ENCODE results near the gene SERINC3. TPM values are rescaled to one million over a fixed set of nuclear protein-coding genes. Genes with fewer than 3 reads are reported as not detected.

The SERINC3 gene
- total RNA-seq, 1 donor from 2014 or later: 47.1 TPM

DNA sequence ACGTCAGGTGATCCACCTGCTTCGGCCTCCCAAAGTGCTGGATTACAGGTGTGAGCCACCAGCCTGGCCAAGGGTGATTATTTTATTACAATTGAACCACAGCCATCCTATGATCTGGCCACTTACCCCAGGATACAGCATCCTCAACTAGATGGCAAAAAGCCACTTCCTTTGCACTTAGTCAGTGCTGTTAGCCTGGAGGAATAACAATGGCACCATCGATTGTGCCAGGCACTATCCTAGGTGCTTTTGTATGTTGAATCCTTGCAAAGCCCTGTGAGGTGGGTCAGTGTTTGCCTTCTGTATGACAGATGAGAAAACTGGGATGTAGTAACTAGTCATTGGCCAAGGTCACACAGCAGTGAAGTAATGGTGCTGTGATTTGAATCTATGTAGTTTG lies 57.4 kb downstream of the SERINC3 start:
- TF ChIP-seq CTCF (conservative IDR thresholded peaks at IDR 0.05): no peak
- no peaks in the 10 kb centered on the region for H3K9me3 Mint-ChIP-seq
- H3K4me1 Mint-ChIP-seq (ENCODE audit: unreplicated experiment): no peaks in the 10 kb centered on the region
- H3K4me3 Mint-ChIP-seq: no peak overlapping the region
- H3K27me3 Mint-ChIP-seq: no peaks in the 10 kb centered on the region
- H3K27ac Mint-ChIP-seq: no peak overlapping the region
- no peaks in the 10 kb centered on the region for H3K36me3 Mint-ChIP-seq
- no peak for DNase-seq (ENCODE audit: extremely low spot score, unreplicated experiment)

GRCh38 chr20:44463466-44463865 lies 58.4 kb downstream of the SERINC3 start:
- H3K9me3 Mint-ChIP-seq: no peaks in the 10 kb centered on the region
- no peak for DNase-seq (ENCODE audit: extremely low spot score, unreplicated experiment)
- no peaks in the 10 kb centered on the region for H3K36me3 Mint-ChIP-seq
- no peaks in the 10 kb centered on the region for H3K4me1 Mint-ChIP-seq (ENCODE audit: unreplicated experiment)
- no peaks in the 10 kb centered on the region for H3K27me3 Mint-ChIP-seq
- no peak for TF ChIP-seq CTCF (conservative IDR thresholded peaks at IDR 0.05)
- no peak overlapping the region for H3K4me3 Mint-ChIP-seq
- no peak overlapping the region for H3K27ac Mint-ChIP-seq

GRCh38 chr20:44461803-44462174 lies 60.1 kb downstream of the SERINC3 start:
- Mint-ChIP-seq H3K9me3 (no peaks in the 10 kb centered on the region), H3K4me3 (no peak overlapping the region), H3K27ac (no peak overlapping the region), H3K4me1 (ENCODE audit: unreplicated experiment) (no peaks in the 10 kb centered on the region), H3K27me3 (no peaks in the 10 kb centered on the region), H3K36me3 (no peaks in the 10 kb centered on the region)
- no peak for TF ChIP-seq CTCF (conservative IDR thresholded peaks at IDR 0.05)
- DNase-seq (ENCODE audit: extremely low spot score, unreplicated experiment): no peak

GRCh38 chr20:44461142-44461802 lies 60.6 kb downstream of the SERINC3 start:
- no peak for TF ChIP-seq CTCF (conservative IDR thresholded peaks at IDR 0.05)
- no peaks in the 10 kb centered on the region for H3K4me1 Mint-ChIP-seq (ENCODE audit: unreplicated experiment)
- DNase-seq (ENCODE audit: extremely low spot score, unreplicated experiment): no peak

DNA sequence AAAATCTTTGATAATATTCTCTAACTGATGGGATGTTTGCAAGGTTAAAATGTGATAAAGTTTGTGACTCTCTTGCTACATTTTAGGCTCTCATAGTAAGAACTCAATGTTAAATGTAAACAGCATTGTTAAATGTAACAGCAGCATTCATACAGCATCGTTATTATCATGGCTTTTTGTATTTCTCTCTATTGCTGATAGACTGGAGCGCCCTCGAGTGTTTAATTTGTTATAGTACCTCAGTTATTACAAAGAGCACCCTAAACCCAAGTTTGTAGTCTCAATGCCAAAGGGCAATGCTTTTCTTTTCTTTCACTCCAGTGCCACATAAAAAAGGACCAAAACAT lies 61.1 kb downstream of the SERINC3 start:
- H3K4me3 Mint-ChIP-seq: no peak overlapping the region
- no peaks in the 10 kb centered on the region for H3K9me3 Mint-ChIP-seq
- peak; percentile 57 for TF ChIP-seq CTCF (conservative IDR thresholded peaks at IDR 0.05)
- H3K4me1 Mint-ChIP-seq (ENCODE audit: unreplicated experiment): no peaks in the 10 kb centered on the region
- H3K27me3 Mint-ChIP-seq: no peaks in the 10 kb centered on the region
- H3K36me3 Mint-ChIP-seq: no peaks in the 10 kb centered on the region
- DNase-seq (ENCODE audit: extremely low spot score, unreplicated experiment): no peak
- H3K27ac Mint-ChIP-seq: peak overlapping the region; percentile 28

More at GRCh38 chr20:44461142-44461802, 60.6 kb downstream of the SERINC3 start:
- H3K27ac Mint-ChIP-seq: peak overlapping the region; percentile 28
- no peaks in the 10 kb centered on the region for H3K27me3 Mint-ChIP-seq
- H3K36me3 Mint-ChIP-seq: no peaks in the 10 kb centered on the region
- H3K9me3 Mint-ChIP-seq: no peaks in the 10 kb centered on the region
- no peak overlapping the region for H3K4me3 Mint-ChIP-seq

DNA sequence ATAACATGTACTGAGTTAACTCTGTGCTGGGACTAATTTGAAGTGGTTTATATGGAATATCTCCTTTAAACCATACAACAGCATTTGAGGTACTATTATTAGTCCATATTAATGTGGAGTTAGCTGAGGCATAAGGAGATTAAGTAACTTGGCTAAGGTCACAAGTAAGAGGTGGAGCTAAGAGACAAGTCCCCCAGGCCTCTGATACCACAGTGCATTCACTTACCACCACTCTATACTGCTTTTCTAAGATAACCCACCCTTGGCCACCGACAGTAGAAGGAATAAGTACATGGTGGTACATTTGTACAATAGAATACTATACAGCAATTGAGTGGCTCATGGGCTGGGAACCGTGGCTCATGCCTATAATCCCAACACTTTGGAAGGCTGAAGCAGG lies 62.6 kb downstream of the SERINC3 start:
- Mint-ChIP-seq H3K27ac (no peak overlapping the region), H3K36me3 (no peaks in the 10 kb centered on the region)
- TF ChIP-seq CTCF (conservative IDR thresholded peaks at IDR 0.05): no peak

More for the DNA sequence above, 62.6 kb downstream of the SERINC3 start:
- no peak for DNase-seq (ENCODE audit: extremely low spot score, unreplicated experiment)
- Mint-ChIP-seq H3K4me3 (no peak overlapping the region), H3K27me3 (no peaks in the 10 kb centered on the region), H3K9me3 (no peaks in the 10 kb centered on the region), H3K4me1 (ENCODE audit: unreplicated experiment) (no peaks in the 10 kb centered on the region)

All from type B pancreatic cell (in vitro differentiated cells).